Caco-2 (cell line): ENCODE results near the gene RFNG. TPM values are rescaled to one million over a fixed set of nuclear protein-coding genes. Genes with fewer than 3 reads are reported as not detected.

Experiments
- BruUV-seq: library from RNA; stranded (reverse); fragments of 400-500 nt; replicated peaks from 2 replicates; lab custom pipeline; 2021; lab: Mats Ljungman, UMichigan
- CTCF ChIA-PET: fragments of 300-600 bp; sonication (Branson Sonifier 250); formaldehyde crosslinking; loops from one replicate; lab custom pipeline; 2022; ENCODE audit warnings: antibody characterized with exemption; lab: Charles Lee
- POLR2A ChIA-PET: fragments of 300-600 bp; sonication (Branson Sonifier 250); formaldehyde crosslinking; loops from one replicate; lab custom pipeline; 2022; ENCODE audit warnings: antibody characterized with exemption; lab: Charles Lee
- DNase-seq, 2 experiments: peaks; one replicate each; pipeline versions ENCODE4 v3.0.0 to v3.0.0-alpha.2; 2020 to 2022
- H3K27me3 ChIP-seq: replicated peaks from 2 replicates; pipeline ENCODE4 v1.6.0; 2011; ENCODE audit warnings: low read length; ENCODE audit not compliant: control insufficient read depth, insufficient read depth
- H3K36me3 ChIP-seq: 2 replicates; pipeline ENCODE4 v1.5.1; 2011; ENCODE audit warnings: low read length; ENCODE audit not compliant: control insufficient read depth, insufficient read depth
- H3K4me1 ChIP-seq: fragments of 250-450 bp; sonication (Bioruptor Pico); 2 replicates; pipeline ENCODE4 v1.5.1; 2020; ENCODE audit warnings: mild to moderate bottlenecking
- H3K4me3 ChIP-seq: 2 replicates; pipeline ENCODE4 v1.5.1; 2011; ENCODE audit warnings: low read depth, mild to moderate bottlenecking, control low read depth, low read length
- H3K9me3 ChIP-seq: fragments of 250-450 bp; sonication (Bioruptor Pico); 2 replicates; pipeline ENCODE4 v1.5.1; 2020; ENCODE audit warnings: mild to moderate bottlenecking, moderate library complexity
- H3K27ac Mint-ChIP-seq: one replicate; pipeline ENCODE4 v1.8.0; 2022; ENCODE audit warnings: mixed read lengths; ENCODE audit not compliant: unreplicated experiment
- H3K27me3 Mint-ChIP-seq: one replicate; pipeline ENCODE4 v1.8.0; 2022; ENCODE audit warnings: mixed read lengths; ENCODE audit not compliant: insufficient read depth, unreplicated experiment
- H3K36me3 Mint-ChIP-seq: one replicate; pipeline ENCODE4 v1.8.0; 2022; ENCODE audit warnings: mild to moderate bottlenecking, mixed read lengths; ENCODE audit not compliant: insufficient read depth, unreplicated experiment
- H3K4me1 Mint-ChIP-seq: one replicate; pipeline ENCODE4 v1.8.0; 2022; ENCODE audit warnings: low read depth, mixed read lengths; ENCODE audit not compliant: unreplicated experiment
- H3K4me3 Mint-ChIP-seq: one replicate; pipeline ENCODE4 v1.8.0; 2022; ENCODE audit warnings: mild to moderate bottlenecking, moderate library complexity, mixed read lengths; ENCODE audit not compliant: unreplicated experiment
- H3K9me3 Mint-ChIP-seq: one replicate; pipeline ENCODE4 v1.8.0; 2022; ENCODE audit warnings: mixed read lengths; ENCODE audit not compliant: unreplicated experiment
- CTCF ChIP-seq, 2 experiments: fragments of 200-600 bp in 1 of 2; IDR thresholded peaks; 1 replicate in 1 of 2; 2 replicates in 1 of 2; pipeline versions ENCODE4 v1.5.1 to v1.8.0; 2011 to 2022; ENCODE audit warnings: antibody characterized with exemption in 1 of 2, control low read depth in 1 of 2, inconsistent platforms in 1 of 2, low read depth in 1 of 2, low read length in 1 of 2, mild to moderate bottlenecking in 1 of 2, moderate library complexity in 1 of 2; ENCODE audit not compliant: insufficient read depth in 1 of 2, severe bottlenecking in 1 of 2, unreplicated experiment in 1 of 2
- intact Hi-C: fragments of 100-400 bp; cut with micrococcal nuclease; formaldehyde crosslinking; loops from one replicate; pipeline ENCODE4 v1.10.0; 2022; ENCODE audit not compliant: unreplicated experiment
- total RNA-seq: library from RNA; stranded (reverse); gene quantifications from 2 replicates; pipeline ENCODE4 v1.2.3, GENCODE V29; 2022

RFNG gene
- total RNA-seq, 1 experiment from 2014 or later = 35.5 TPM

DNA sequence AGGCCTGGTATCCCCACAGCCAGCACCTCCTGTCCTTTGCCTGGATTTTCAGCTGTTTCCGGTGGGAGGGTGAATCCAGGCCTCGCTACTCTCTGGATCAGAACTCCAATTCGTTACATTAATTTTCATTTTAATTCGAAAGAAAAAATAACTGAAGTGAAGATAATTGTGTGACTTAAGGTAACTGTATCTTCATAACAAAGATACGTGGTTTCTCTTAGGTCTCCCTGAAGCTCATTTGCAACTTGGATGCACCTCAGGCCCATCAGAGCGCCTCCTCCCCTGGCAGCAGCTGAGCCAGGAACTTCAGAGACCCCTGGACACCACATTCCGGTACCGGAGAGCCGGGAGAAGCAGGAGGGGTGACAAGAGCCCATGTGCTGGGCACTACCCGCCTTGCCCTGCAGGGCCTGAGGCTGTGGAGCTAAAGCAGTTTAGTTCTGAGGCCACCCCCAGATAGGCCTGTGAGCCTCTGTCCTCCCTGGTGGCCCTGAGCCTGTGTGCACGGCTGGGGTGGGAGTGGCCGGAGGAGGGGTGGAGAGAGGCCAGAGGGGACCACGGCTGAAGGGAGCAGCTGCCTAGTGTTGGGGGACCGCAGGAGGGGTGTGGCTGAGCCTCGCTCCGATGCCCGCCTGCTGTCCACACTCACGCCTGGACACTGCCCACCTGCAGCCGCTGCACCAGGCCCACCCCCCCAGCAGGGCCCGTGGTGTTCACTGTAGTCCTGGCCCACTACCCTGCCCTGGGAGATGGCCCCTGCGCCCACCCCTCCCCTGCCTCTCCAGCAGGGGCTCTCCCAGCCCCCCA is 25.4 kb upstream of the RFNG start:
- Mint-ChIP-seq H3K4me1 (no peaks in the 10 kb centered on the region), H3K4me3 (no peak overlapping the region), H3K27me3 (no peaks in the 10 kb centered on the region), H3K27ac (no peak overlapping the region), H3K9me3 (no peaks in the 10 kb centered on the region), H3K36me3 (peaks cover 85% of the 10 kb centered on the region)
- Histone ChIP-seq H3K4me3 (no peak overlapping the region), H3K36me3 (no peaks in the 10 kb centered on the region), H3K4me1 (no peaks in the 10 kb centered on the region), H3K9me3 (no peaks in the 10 kb centered on the region), H3K27me3 (no peaks in the 10 kb centered on the region)
- intact Hi-C loops = no loop called here
- ChIA-PET POLR2A (interaction anchor here (1.1 kb wide), 1 partner anchor 27 kb away, joined by 3 read pairs; no protein-coding TSS in a partner anchor), CTCF (no interaction called here)
- no peak for TF ChIP-seq CTCF (IDR thresholded peaks at IDR 0.05; ENCODE audit: insufficient read depth in 1 of 2, low read depth in 1 of 2, low read length in 1 of 2, severe bottlenecking in 1 of 2, unreplicated experiment in 1 of 2)
- no TSS peak for BruUV-seq
- no peak for DNase-seq

DNA sequence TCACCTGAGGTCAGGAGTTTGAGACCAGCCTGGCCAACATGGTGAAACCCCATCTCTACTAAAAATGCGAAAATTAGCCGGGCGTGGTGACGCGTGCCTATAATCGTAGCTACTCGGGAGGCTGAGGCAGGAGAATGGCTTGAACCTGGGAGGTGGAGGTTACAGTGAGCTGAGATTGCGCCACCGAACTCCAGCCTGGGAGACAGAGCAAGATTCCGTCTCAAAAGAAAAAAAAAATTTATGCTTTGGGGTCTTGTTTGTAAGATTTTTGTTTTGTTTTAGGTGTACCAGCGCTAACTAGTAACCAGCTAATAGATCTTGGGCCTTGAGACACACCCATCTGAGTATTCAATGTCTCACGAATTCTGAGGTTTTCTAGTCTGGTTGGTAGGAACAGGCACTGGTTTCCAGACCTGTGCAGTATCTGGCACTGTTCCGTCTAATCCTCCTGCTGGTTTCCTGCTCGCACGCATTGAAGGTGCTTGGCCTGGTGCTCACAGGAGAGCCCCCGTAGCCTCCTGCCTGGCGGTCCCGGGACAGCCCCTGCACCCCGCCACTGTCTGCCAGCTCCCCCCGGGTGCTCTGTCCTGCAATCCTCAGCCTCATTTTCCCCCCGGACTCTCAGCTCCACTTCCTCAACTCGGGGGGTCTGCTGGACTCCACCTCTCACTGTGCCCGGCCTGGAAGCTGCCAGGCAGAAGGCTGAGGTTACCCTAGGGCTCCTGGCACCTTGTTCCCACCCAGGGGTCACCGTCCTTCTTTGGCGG is 24.6 kb upstream of the RFNG start:
- no peaks in the 10 kb centered on the region for H3K36me3 ChIP-seq
- no peaks in the 10 kb centered on the region for H3K27me3 ChIP-seq
- Mint-ChIP-seq H3K9me3 (no peaks in the 10 kb centered on the region), H3K4me3 (no peak overlapping the region), H3K4me1 (no peaks in the 10 kb centered on the region), H3K27me3 (no peaks in the 10 kb centered on the region), H3K36me3 (peaks cover 80% of the 10 kb centered on the region), H3K27ac (no peak overlapping the region)
- TF ChIP-seq CTCF (IDR thresholded peaks at IDR 0.05; ENCODE audit: insufficient read depth in 1 of 2, low read depth in 1 of 2, low read length in 1 of 2, severe bottlenecking in 1 of 2, unreplicated experiment in 1 of 2) = no peak
- no peak for DNase-seq
- no TSS peak for BruUV-seq
- intact Hi-C loops = no loop called here
- ChIA-PET POLR2A (interaction anchor here (1.1 kb wide), 1 partner anchor 28 kb away, joined by 3 read pairs; no protein-coding TSS in a partner anchor), CTCF (interaction anchor here (0.7 kb wide), 1 partner anchor 39 kb away, joined by 3 read pairs; the partner anchor contains the start of gene DCXR)
- no peak overlapping the region for H3K4me3 ChIP-seq
- no peaks in the 10 kb centered on the region for H3K9me3 ChIP-seq
- no peaks in the 10 kb centered on the region for H3K4me1 ChIP-seq

DNA sequence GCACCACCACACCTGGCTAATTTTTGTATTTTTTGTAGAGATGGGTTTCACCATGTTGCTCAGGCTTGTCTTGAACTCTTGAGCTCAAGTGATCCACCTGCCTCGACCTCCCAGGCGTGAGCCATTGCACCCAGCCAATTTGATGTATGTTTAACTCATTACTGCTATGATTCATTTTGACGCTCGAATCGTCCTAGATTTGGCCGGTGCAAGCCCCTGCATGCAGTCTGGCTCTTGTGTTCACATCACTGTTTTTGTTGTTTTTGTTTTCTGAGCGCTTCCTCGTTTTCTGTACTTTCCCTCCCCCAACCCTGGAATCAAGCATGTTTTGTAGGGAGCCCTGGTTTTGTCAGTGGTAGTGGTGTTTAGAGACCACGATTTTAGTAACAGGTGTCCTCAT is 21.8 kb upstream of the RFNG start:
- no peak for TF ChIP-seq CTCF (IDR thresholded peaks at IDR 0.05; ENCODE audit: insufficient read depth in 1 of 2, low read depth in 1 of 2, low read length in 1 of 2, severe bottlenecking in 1 of 2, unreplicated experiment in 1 of 2)
- Mint-ChIP-seq H3K27me3 (no peaks in the 10 kb centered on the region), H3K4me1 (no peaks in the 10 kb centered on the region), H3K27ac (no peak overlapping the region), H3K9me3 (no peaks in the 10 kb centered on the region), H3K4me3 (no peak overlapping the region), H3K36me3 (peaks cover 56% of the 10 kb centered on the region)
- no peak for DNase-seq
- no peaks in the 10 kb centered on the region for H3K4me1 ChIP-seq
- intact Hi-C loops = no loop called here
- BruUV-seq = no TSS peak
- no peak overlapping the region for H3K4me3 ChIP-seq
- H3K27me3 ChIP-seq = no peaks in the 10 kb centered on the region
- no peaks in the 10 kb centered on the region for H3K9me3 ChIP-seq
- CTCF ChIA-PET = interaction anchor here (1.1 to 1.4 kb wide), 3 partner anchors 12 to 43 kb away, joined by 3 to 4 read pairs (median 4); partner anchors contain the start of gene DCXR
- no peaks in the 10 kb centered on the region for H3K36me3 ChIP-seq
- POLR2A ChIA-PET = no interaction called here
